ENCODE measurements around the gene TECTA.

TECTA gene

DNA sequence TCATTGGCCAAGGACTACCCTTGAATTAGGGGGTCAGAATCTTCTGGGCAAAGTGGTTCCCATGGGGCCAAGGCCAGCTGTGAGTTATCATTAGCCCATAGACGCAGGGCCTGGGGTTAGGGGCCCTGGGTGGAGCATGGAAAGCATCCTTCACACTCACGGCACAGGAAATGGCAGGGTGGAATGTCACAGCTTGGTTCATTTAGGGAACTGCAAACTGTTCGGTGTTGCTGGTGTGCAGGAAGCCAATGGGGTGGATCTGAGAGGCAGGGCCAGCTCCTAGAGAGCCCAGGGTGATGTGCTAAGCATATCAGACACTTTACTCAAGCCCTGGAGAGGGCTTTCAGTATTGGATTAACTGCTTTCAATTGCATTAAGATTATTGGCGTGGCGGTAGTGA is 42.9 kb downstream of the TECTA start:
- H3K4me3 ChIP-seq (replicated peaks; ENCODE audit: low read depth, low read length) = no peak overlapping the region
- DNase-seq (ENCODE audit: extremely low read depth, low read depth) = no peak
- TF ChIP-seq, protein P1, sequence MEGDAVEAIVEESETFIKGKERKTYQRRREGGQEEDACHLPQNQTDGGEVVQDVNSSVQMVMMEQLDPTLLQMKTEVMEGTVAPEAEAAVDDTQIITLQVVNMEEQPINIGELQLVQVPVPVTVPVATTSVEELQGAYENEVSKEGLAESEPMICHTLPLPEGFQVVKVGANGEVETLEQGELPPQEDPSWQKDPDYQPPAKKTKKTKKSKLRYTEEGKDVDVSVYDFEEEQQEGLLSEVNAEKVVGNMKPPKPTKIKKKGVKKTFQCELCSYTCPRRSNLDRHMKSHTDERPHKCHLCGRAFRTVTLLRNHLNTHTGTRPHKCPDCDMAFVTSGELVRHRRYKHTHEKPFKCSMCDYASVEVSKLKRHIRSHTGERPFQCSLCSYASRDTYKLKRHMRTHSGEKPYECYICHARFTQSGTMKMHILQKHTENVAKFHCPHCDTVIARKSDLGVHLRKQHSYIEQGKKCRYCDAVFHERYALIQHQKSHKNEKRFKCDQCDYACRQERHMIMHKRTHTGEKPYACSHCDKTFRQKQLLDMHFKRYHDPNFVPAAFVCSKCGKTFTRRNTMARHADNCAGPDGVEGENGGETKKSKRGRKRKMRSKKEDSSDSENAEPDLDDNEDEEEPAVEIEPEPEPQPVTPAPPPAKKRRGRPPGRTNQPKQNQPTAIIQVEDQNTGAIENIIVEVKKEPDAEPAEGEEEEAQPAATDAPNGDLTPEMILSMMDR (IDR thresholded peaks at IDR 0.05; ENCODE audit: low read depth, low read length, missing control alignments) = no peak

DNA sequence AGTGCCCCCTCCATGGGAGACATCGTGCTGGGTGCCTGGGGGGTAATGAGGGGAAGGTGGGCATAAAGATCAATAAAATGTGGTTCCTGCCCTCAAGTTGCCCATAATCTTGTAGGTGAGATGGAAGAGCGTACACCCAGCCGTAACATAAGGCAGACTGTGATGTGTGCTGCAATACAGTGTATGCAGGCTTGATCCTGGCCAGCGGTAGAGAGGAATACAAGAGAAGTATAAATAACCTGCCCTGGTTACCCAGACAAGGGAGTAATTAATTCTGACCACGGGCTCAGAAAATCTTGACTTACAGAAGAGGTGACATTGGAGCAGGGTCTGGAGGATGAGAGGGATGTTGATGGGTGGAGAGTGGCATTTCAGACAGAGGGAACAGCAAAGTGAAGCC is 43.7 kb downstream of the TECTA start:
- TF ChIP-seq, protein P1 (IDR thresholded peaks at IDR 0.05; ENCODE audit: low read depth, low read length, missing control alignments) = no peak
- no peak overlapping the region for H3K4me3 ChIP-seq (replicated peaks; ENCODE audit: low read depth, low read length)
- no peak for DNase-seq (ENCODE audit: extremely low read depth, low read depth)

DNA sequence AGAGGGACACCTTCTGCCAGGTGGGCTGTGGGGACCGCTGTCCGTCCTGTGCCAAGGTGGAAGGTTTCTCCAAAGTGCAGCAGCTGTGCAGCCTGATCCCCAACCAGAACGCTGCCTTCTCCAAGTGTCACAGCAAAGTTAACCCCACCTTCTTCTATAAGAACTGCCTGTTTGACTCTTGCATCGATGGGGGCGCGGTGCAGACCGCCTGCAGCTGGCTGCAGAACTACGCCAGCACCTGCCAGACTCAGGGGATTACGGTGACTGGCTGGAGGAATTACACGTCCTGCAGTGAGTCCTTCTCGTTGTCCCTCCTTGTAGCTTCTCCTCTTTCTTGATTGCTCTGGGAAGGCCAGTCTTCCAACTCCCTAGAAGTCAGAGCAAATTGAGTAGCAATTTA is 44.8 kb downstream of the TECTA start:
- no peak for DNase-seq (ENCODE audit: extremely low read depth, low read depth)
- TF ChIP-seq, protein P1 (IDR thresholded peaks at IDR 0.05; ENCODE audit: low read depth, low read length, missing control alignments) = no peak
- H3K4me3 ChIP-seq (replicated peaks; ENCODE audit: low read depth, low read length) = no peak overlapping the region

DNA sequence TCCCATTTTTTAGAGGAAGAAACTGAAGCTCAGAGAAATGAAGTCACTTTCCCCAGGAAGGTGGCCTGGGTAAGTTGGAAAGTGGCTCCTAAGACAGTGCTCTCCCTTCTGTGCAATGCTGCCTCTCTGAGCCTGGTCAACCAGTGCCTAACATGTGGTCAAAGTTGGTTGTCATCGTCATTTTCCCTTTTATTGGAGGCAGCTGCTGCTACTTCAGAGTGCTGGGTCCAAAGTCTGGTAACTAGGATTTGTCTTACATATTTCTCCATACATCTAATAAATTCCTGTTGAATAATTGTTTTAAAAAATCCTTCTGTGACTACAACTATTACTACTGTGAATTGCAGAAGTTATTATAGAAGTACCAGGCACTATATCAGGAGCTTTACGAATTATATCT is 48.1 kb downstream of the TECTA start:
- DNase-seq (ENCODE audit: extremely low read depth, low read depth) = no peak
- TF ChIP-seq, protein P1 (IDR thresholded peaks at IDR 0.05; ENCODE audit: low read depth, low read length, missing control alignments) = no peak
- no peak overlapping the region for H3K4me3 ChIP-seq (replicated peaks; ENCODE audit: low read depth, low read length)

DNA sequence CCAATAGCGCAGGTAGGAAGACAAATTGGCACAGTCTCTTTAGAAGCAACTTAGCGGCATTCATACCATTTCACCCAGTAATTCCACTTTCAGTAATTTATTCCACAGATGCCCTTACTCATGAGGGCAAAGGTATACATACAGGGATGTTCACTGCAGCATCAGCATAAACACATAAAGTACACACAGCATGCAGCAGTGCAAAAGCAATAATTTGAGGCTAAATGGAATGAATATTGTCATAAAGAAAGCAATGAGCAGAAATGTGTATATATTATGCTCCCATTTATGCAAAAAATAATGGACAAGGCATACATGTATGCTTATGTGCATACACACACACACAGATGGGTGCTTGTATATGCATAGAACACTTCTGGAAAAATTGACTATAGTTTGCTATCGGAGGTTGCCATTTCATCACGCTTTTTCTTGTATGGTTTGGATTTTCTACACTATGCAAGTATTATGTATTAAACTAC is 50.2 kb downstream of the TECTA start:
- no peak overlapping the region for H3K4me3 ChIP-seq (replicated peaks; ENCODE audit: low read depth, low read length)
- TF ChIP-seq, protein P1 (IDR thresholded peaks at IDR 0.05; ENCODE audit: low read depth, low read length, missing control alignments) = no peak
- DNase-seq (ENCODE audit: extremely low read depth, low read depth) = no peak

DNA sequence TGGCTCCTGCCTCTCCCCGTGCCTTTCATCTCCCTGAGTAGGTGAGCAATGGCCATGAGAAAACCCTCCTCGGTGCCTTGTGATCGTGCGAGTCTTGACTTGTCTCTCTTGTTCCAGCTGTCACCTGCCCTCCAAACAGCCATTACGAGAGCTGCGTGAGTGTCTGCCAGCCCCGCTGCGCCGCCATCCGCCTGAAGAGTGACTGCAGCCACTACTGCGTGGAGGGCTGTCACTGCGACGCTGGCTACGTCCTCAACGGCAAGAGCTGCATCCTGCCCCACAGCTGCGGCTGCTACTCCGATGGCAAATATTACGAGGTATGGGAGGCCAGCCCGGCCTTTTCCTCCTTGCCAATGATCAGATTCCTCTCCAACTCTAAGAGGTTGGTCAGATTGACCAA is 51.7 kb downstream of the TECTA start:
- no peak for DNase-seq (ENCODE audit: extremely low read depth, low read depth)
- TF ChIP-seq, protein P1 (IDR thresholded peaks at IDR 0.05; ENCODE audit: low read depth, low read length, missing control alignments) = no peak
- H3K4me3 ChIP-seq (replicated peaks; ENCODE audit: low read depth, low read length) = no peak overlapping the region

DNA sequence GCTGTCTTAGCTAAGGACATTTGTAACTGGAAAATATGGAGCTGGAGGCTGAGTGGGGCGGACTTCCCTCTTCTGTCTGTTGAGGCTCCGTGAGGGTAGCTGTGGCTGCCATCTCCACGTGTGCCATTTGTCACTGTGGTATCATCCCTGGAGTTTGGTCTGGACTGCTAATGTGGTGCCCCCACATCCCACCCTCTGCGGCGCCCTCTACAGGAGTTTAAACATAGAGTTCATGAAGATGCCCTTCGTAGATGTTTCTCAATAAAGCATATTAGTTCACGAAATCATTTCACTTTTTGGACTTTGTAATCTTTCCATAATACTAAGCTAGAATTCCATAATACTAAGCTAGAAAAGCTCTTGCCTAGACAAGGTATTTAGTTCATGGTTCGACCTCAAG is 52.4 kb downstream of the TECTA start:
- TF ChIP-seq, protein P1 (IDR thresholded peaks at IDR 0.05; ENCODE audit: low read depth, low read length, missing control alignments) = no peak
- H3K4me3 ChIP-seq (replicated peaks; ENCODE audit: low read depth, low read length) = no peak overlapping the region
- DNase-seq (ENCODE audit: extremely low read depth, low read depth) = no peak

Data from HFF-Myc (cell line).